Measurements from ENCODE around the gene RERE. TPM values are rescaled to one million over a fixed set of nuclear protein-coding genes. Genes with fewer than 3 reads are reported as not detected.
A peak's percentile ranks its signal among the peaks of the same experiment; 100 is the strongest.

RERE gene
- total and polyA plus RNA-seq, 12 donors = 46.5 to 163 (median 139) TPM

- H3K36me3 ChIP-seq = peaks cover 0 to 3% (median 0%) of the 10 kb centered on the region in 9 donors
- intact Hi-C loops (cut with DNase I) = no loop called here
- ATAC-seq (peak in 4 of 8 donors; percentile 20 to 69 (median 48)), DNase-seq (no peak)
- no peaks in the 10 kb centered on the region for H3K9me3 ChIP-seq
- peak overlapping the region in 1 of 10 donors; percentile 32 for H3K27ac ChIP-seq
- no peaks in the 10 kb centered on the region for H3K27me3 ChIP-seq
- WGBS, 2 donors = 87 to 93% methylated on average over 3 of the region's 3 CpGs
- TF ChIP-seq CTCF (IDR thresholded peaks at IDR 0.05) = no peak
- peaks cover 0 to 39% (median 19%) of the 10 kb centered on the region in 9 donors for H3K4me1 ChIP-seq
- H3K4me3 ChIP-seq = no peak overlapping the region
Observed at GRCh38 chr1:8476006-8476405, 341.4 kb downstream of the RERE start.

GRCh38 chr1:8474369-8474768 is 343.1 kb downstream of the RERE start:
- Histone ChIP-seq H3K4me3 (no peak overlapping the region), H3K27ac (no peak overlapping the region), H3K36me3 (peaks cover 0 to 3% (median 0%) of the 10 kb centered on the region in 9 donors), H3K9me3 (no peaks in the 10 kb centered on the region), H3K4me1 (peaks cover 0 to 39% (median 19%) of the 10 kb centered on the region in 9 donors), H3K27me3 (no peaks in the 10 kb centered on the region)
- DNase-seq (no peak), ATAC-seq (no peak)
- intact Hi-C loops (cut with DNase I) = no loop called here
- WGBS, 2 donors = 95 to 97% methylated on average over 3 of the region's 3 CpGs
- no peak for TF ChIP-seq CTCF (IDR thresholded peaks at IDR 0.05)

- intact Hi-C loops (cut with DNase I) = no loop called here
- Histone ChIP-seq H3K36me3 (peaks cover 0 to 3% (median 0%) of the 10 kb centered on the region in 9 donors), H3K4me1 (peaks cover 0 to 39% (median 19%) of the 10 kb centered on the region in 9 donors), H3K4me3 (no peak overlapping the region), H3K27ac (no peak overlapping the region), H3K27me3 (no peaks in the 10 kb centered on the region), H3K9me3 (no peaks in the 10 kb centered on the region)
- ATAC-seq (no peak), DNase-seq (no peak)
- WGBS, 2 donors = 82 to 89% methylated on average over 2 of the region's 2 CpGs
- no peak for TF ChIP-seq CTCF (IDR thresholded peaks at IDR 0.05)
Observed at GRCh38 chr1:8473891-8474300, 343.5 kb downstream of the RERE start.

- DNase-seq = no peak
- no peaks in the 10 kb centered on the region for H3K36me3 ChIP-seq
- H3K4me1 ChIP-seq = peaks cover 0 to 35% (median 19%) of the 10 kb centered on the region in 9 donors
- 88 to 90% methylated on average over 4 of the region's 4 CpGs for WGBS, 2 donors
- TF ChIP-seq CTCF (IDR thresholded peaks at IDR 0.05) = no peak
- H3K4me3 ChIP-seq = no peak overlapping the region
- intact Hi-C loops (cut with DNase I) = no loop called here
- no peak for ATAC-seq
- no peaks in the 10 kb centered on the region for H3K9me3 ChIP-seq
- no peak overlapping the region for H3K27ac ChIP-seq
- H3K27me3 ChIP-seq = no peaks in the 10 kb centered on the region
Observed at GRCh38 chr1:8473121-8473875, 344.1 kb downstream of the RERE start.
